ENCODE measurements around the gene ADRA2B. TPM values are rescaled to one million over a fixed set of nuclear protein-coding genes. Genes with fewer than 3 reads are reported as not detected.

Gene ADRA2B
- total RNA-seq, 1 experiment from 2014 or later: 0.47 TPM

DNA sequence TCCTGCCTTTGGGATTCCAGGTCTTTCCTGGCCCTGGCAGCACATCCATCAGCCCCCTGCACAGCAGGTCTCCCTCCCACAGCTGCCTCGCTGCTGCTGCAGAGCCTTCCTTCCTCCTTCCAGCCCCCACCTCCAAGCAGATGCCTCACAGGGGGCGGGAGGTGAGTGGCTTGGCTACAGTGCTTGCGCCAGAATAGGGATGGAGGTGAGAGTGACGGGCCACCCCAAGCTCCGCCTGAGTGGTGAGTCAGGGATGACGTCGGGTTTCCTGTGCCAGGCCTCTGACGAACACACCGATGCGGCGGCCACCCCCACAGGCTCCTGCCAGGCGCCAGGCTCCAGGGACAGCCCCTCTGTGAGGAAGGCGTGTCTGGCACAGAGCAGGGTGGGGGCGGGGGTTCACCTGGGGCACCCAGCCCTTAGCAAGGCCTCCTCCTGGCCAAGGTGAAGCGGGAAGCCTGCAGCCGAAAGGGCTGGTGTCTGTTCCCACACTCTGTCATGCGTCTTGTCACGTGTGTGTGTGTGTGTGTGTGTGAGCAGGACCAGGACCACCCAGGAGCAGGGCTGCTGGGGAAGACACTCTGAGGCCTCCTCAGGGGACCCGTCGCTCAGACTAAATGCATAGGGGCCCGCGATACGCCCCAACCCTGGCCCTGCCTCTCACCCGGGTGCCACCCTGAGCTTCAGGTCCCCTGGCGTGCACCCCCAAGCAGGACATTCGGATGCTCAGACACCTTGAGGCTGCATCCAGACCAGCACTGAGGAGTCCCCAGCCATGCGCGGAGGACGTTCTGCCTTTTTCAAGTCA, 32.2 kb upstream of the ADRA2B start:
- Histone ChIP-seq H3K4me2 (ENCODE audit: low read length) (peak overlapping the region; percentile 65), H3K79me2 (ENCODE audit: insufficient read depth, low read length) (peaks cover 13% of the 10 kb centered on the region), H4K20me1 (ENCODE audit: insufficient read depth) (no peaks in the 10 kb centered on the region), H3K9me2 (ENCODE audit: insufficient read depth) (no peaks in the 10 kb centered on the region), H3K9me3 (ENCODE audit: control insufficient read depth in 1 of 2, insufficient read depth in 1 of 2, low read depth in 1 of 2, low read length in 2 of 2) (no peaks in the 10 kb centered on the region), H3K4me3 (replicated peaks in 1 of 2; ENCODE audit: low read depth in 1 of 2, low read length in 2 of 2) (peak overlapping the region; percentile 7 to 34; a peak in 3 of 4 replicates), H3K36me3 (ENCODE audit: control insufficient read depth in 1 of 2, insufficient read depth in 2 of 2, low read length in 2 of 2) (peaks cover 0 to 6% of the 10 kb centered on the region in 2 experiments; a peak in 1 of 4 replicates), H3K4me1 (ENCODE audit: control insufficient read depth in 1 of 2, insufficient read depth in 2 of 2, low read length in 2 of 2) (peaks cover 20 to 45% of the 10 kb centered on the region in 2 experiments), H2AFZ (ENCODE audit: low read depth, low read length, poor library complexity, severe bottlenecking) (no peak overlapping the region), H3K27me3 (ENCODE audit: insufficient read depth, low read length) (no peaks in the 10 kb centered on the region), H3K27ac (ENCODE audit: low read depth, low read length) (peak overlapping the region; percentile 17; the same call in 1 of the 2 replicates), H3K9ac (ENCODE audit: low read length) (peak overlapping the region; percentile 3)
- intact Hi-C loops (cut with micrococcal nuclease): no loop called here
- RAD21 ChIA-PET (ENCODE audit: low non-redundant PET in 1 of 2, low total read pairs in 2 of 2, uncharacterized antibody in 2 of 2, unreplicated experiment in 2 of 2): interaction anchor here in 1 of 2 experiments (0.8 kb wide), 1 partner anchor 118 kb away, joined by 6 read pairs; no protein-coding TSS in a partner anchor
- peak; percentile 76; the same call in 1 of the 2 replicates for TF ChIP-seq EGR1 (IDR thresholded peaks at IDR 0.05; ENCODE audit: low read depth)
- no peak for TF ChIP-seq CEBPB (IDR thresholded peaks at IDR 0.05; ENCODE audit: low read depth)
- peak; percentile 9 for TF ChIP-seq YY1 (IDR thresholded peaks at IDR 0.05; ENCODE audit: extremely low read depth, insufficient replicate concordance, low read depth, low read length)
- TF ChIP-seq FOSL1 (IDR thresholded peaks at IDR 0.05; ENCODE audit: low read depth): peak; percentile 79
- TF ChIP-seq TCF7L2 (IDR thresholded peaks at IDR 0.05; ENCODE audit: borderline replicate concordance, extremely low read depth, insufficient read depth, insufficient read length): no peak
- DNase-seq (ENCODE audit: low read depth, low spot score) (peak; percentile 88), ATAC-seq (peak; percentile 75)
- BruUV-seq (replicated peaks): no TSS peak
- CTCF ChIA-PET: interaction anchor here (0.7 kb wide), 1 partner anchor 27 kb away, joined by 3 read pairs; no protein-coding TSS in a partner anchor
- POLR2A ChIA-PET: no interaction called here

DNA sequence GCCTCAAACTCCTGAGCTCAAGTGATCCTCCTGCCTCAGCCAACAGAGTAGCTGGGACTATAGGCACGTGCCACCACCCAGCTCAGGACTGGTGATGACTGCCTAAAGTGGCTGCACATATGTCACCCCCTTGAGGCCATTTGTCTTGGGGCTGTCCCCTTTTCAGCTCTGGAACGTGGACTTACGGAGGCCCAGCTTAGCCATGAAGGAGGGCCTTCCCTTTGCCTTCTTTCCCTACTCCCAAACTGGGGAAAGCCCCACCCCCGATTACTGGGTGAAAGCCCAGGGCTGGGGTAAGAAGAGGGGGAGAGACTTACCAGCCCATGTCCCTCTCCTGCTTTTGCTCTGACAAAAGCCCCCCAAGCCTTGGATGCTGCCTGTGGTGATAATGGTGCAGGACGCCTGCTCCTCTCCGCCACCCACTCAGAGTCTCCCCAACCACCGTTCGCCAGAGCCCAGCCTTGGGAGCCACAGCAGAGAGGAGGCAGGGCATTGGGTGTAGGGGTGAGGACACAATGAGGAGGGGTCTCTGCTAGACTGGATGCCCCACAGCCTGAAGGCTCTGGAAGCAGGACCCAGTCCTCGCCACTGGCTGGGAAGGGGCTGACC, 31.3 kb upstream of the ADRA2B start:
- Histone ChIP-seq H3K4me2 (ENCODE audit: low read length) (peak overlapping the region; percentile 65), H2AFZ (ENCODE audit: low read depth, low read length, poor library complexity, severe bottlenecking) (no peak overlapping the region), H3K9me3 (ENCODE audit: control insufficient read depth in 1 of 2, insufficient read depth in 1 of 2, low read depth in 1 of 2, low read length in 2 of 2) (no peaks in the 10 kb centered on the region), H4K20me1 (ENCODE audit: insufficient read depth) (no peaks in the 10 kb centered on the region), H3K9ac (ENCODE audit: low read length) (peak overlapping the region; percentile 3; the same call in 1 of the 2 replicates), H3K79me2 (ENCODE audit: insufficient read depth, low read length) (peaks cover 21% of the 10 kb centered on the region), H3K36me3 (ENCODE audit: control insufficient read depth in 1 of 2, insufficient read depth in 2 of 2, low read length in 2 of 2) (peaks cover 4 to 15% of the 10 kb centered on the region in 2 experiments; a peak in 2 of 4 replicates), H3K9me2 (ENCODE audit: insufficient read depth) (no peaks in the 10 kb centered on the region), H3K27ac (ENCODE audit: low read depth, low read length) (no peak overlapping the region; the same call in 1 of the 2 replicates), H3K4me1 (ENCODE audit: control insufficient read depth in 1 of 2, insufficient read depth in 2 of 2, low read length in 2 of 2) (peaks cover 20 to 47% of the 10 kb centered on the region in 2 experiments), H3K4me3 (replicated peaks in 1 of 2; ENCODE audit: low read depth in 1 of 2, low read length in 2 of 2) (no peak overlapping the region), H3K27me3 (ENCODE audit: insufficient read depth, low read length) (no peaks in the 10 kb centered on the region)
- ChIA-PET POLR2A (no interaction called here), RAD21 (ENCODE audit: low non-redundant PET in 1 of 2, low total read pairs in 2 of 2, uncharacterized antibody in 2 of 2, unreplicated experiment in 2 of 2) (interaction anchor here in 1 of 2 experiments (0.8 kb wide), 1 partner anchor 119 kb away, joined by 6 read pairs; no protein-coding TSS in a partner anchor), CTCF (interaction anchor here (0.7 kb wide), 1 partner anchor 28 kb away, joined by 3 read pairs; no protein-coding TSS in a partner anchor)
- TF ChIP-seq ZNF274 (IDR thresholded peaks at IDR 0.05; ENCODE audit: low read depth, low read length): no peak
- TF ChIP-seq, protein P1, sequence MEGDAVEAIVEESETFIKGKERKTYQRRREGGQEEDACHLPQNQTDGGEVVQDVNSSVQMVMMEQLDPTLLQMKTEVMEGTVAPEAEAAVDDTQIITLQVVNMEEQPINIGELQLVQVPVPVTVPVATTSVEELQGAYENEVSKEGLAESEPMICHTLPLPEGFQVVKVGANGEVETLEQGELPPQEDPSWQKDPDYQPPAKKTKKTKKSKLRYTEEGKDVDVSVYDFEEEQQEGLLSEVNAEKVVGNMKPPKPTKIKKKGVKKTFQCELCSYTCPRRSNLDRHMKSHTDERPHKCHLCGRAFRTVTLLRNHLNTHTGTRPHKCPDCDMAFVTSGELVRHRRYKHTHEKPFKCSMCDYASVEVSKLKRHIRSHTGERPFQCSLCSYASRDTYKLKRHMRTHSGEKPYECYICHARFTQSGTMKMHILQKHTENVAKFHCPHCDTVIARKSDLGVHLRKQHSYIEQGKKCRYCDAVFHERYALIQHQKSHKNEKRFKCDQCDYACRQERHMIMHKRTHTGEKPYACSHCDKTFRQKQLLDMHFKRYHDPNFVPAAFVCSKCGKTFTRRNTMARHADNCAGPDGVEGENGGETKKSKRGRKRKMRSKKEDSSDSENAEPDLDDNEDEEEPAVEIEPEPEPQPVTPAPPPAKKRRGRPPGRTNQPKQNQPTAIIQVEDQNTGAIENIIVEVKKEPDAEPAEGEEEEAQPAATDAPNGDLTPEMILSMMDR (IDR thresholded peaks at IDR 0.05 in 2 of 3, conservative IDR thresholded peaks at IDR 0.05 in 1 of 3; ENCODE audit: borderline replicate concordance in 1 of 3, insufficient read depth in 1 of 3, low read depth in 2 of 3, low read length in 2 of 3): 0 out of 6 replicates have a peak, but pooled peaks of 1 of the 3 experiments have one; percentile 11
- intact Hi-C loops (cut with micrococcal nuclease): no loop called here
- BruUV-seq (replicated peaks): no TSS peak
- ATAC-seq: no peak
- no peak for DNase-seq (ENCODE audit: low read depth, low spot score)

All from HCT116 (cell line).